HFF-Myc (cell line): ENCODE measurements around the gene RBM42.
A peak's percentile ranks its signal among the peaks of the same experiment; 100 is the strongest.

Source experiments
- DNase-seq: peaks from one replicate; pipeline ENCODE4 v3.0.0-alpha.2; 2011; ENCODE audit warnings: low read depth; ENCODE audit errors: extremely low read depth
- H3K4me3 ChIP-seq: replicated peaks from 2 replicates; pipeline ENCODE4 v1.5.1; 2011; ENCODE audit warnings: low read depth, mild to moderate bottlenecking, control low read depth, low read length
- CTCF ChIP-seq: IDR thresholded peaks from 2 replicates; pipeline ENCODE4 v1.5.1; 2012; ENCODE audit warnings: mild to moderate bottlenecking, low read depth, low read length, control low read depth; ENCODE audit errors: missing control alignments

Gene RBM42

DNA sequence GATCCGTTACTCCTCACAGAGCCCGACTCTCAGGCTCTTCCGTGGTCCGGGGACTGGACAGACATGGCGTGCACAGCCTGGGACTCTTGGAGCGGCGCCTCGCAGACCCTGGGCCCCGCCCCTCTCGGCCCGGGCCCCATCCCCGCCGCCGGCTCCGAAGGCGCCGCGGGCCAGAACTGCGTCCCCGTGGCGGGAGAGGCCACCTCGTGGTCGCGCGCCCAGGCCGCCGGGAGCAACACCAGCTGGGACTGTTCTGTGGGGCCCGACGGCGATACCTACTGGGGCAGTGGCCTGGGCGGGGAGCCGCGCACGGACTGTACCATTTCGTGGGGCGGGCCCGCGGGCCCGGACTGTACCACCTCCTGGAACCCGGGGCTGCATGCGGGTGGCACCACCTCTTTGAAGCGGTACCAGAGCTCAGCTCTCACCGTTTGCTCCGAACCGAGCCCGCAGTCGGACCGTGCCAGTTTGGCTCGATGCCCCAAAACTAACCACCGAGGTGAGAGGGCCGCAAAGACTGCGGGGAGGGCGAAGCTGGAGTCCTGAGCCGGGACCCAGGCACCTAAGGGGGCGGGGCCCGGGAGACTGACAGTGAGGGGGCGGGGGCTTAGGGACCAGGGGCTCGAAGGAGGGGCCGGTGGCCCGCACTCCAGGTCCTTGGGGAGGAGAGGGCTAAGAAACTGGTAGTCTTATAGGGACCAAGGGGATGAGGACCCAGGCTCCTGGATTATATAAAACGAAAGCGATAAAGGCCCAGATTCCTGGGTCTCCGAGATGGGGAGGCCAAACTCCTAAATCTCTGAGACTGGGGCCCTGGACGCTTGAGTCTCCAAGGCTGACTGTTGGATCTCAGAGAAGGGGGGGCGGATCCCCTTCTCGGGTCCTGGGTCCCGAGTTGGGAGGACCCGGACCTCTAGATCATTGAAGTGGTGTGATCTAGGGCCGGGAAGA is 14.7 kb downstream of the RBM42 start:
- TF ChIP-seq CTCF = no peak
- DNase-seq = no peak
- peak overlapping the region; percentile 49 for H3K4me3 ChIP-seq

- no peak for TF ChIP-seq CTCF
- peak overlapping the region; percentile 49 for H3K4me3 ChIP-seq
- no peak for DNase-seq
Measured at GRCh38 chr19:35644206-35644986, 15.6 kb downstream of the RBM42 start.

GRCh38 chr19:35644987-35645679 is 16.3 kb downstream of the RBM42 start:
- no peak for TF ChIP-seq CTCF
- no peak for DNase-seq
- peak overlapping the region; percentile 49 for H3K4me3 ChIP-seq

GRCh38 chr19:35645680-35646511 is 17.1 kb downstream of the RBM42 start:
- DNase-seq = no peak
- no peak overlapping the region for H3K4me3 ChIP-seq
- no peak for TF ChIP-seq CTCF

GRCh38 chr19:35648017-35648961 is 19.5 kb downstream of the RBM42 start, which contains the start of gene COX6B1:
Gene COX6B1, plus strand, starts transcription at chr19:35648323. Its CDS starts 2,921 bp downstream, at chr19:35651244.
- DNase-seq = peak; percentile 95
- peak within 1 kb of the TSS; percentile 90 for H3K4me3 ChIP-seq
- TF ChIP-seq CTCF = no peak
